ENCODE measurements around the gene TMEM134.
A peak's percentile ranks its signal among the peaks of the same experiment; 100 is the strongest.
"Not testable (repeated sequence)": the region's sequence is repeated elsewhere in the genome, so short reads cannot be mapped to it uniquely, and the experiment has no call there.

Gene TMEM134

GRCh38 chr11:67489885-67490726, 21.1 kb upstream of the TMEM134 start:
- in situ Hi-C loops (cut with HindIII; ENCODE audit: low pct_ligation_motif_present, low pct_unique_long_range_greater_than_20kb, low sequenced_read_pairs): no loop called here
- DNase-seq: no peak

GRCh38 chr11:67489203-67489884, 20.3 kb upstream of the TMEM134 start:
- DNase-seq: no peak
- in situ Hi-C loops (cut with HindIII; ENCODE audit: low pct_ligation_motif_present, low pct_unique_long_range_greater_than_20kb, low sequenced_read_pairs): no loop called here

- DNase-seq: no peak
- in situ Hi-C loops (cut with HindIII; ENCODE audit: low pct_ligation_motif_present, low pct_unique_long_range_greater_than_20kb, low sequenced_read_pairs): no loop called here
Measured at GRCh38 chr11:67486481-67487195, 17.6 kb upstream of the TMEM134 start.

GRCh38 chr11:67485873-67486361, 16.9 kb upstream of the TMEM134 start:
- in situ Hi-C loops (cut with HindIII; ENCODE audit: low pct_ligation_motif_present, low pct_unique_long_range_greater_than_20kb, low sequenced_read_pairs); DNase-seq: not testable (repeated sequence)

- DNase-seq: no peak
Measured at GRCh38 chr11:67484847-67485311, 15.8 kb upstream of the TMEM134 start.

GRCh38 chr11:67483831-67484665, 15.0 kb upstream of the TMEM134 start:
- no peak for DNase-seq
- in situ Hi-C loops (cut with HindIII; ENCODE audit: low pct_ligation_motif_present, low pct_unique_long_range_greater_than_20kb, low sequenced_read_pairs): no loop called here

More at GRCh38 chr11:67484847-67485311, 15.8 kb upstream of the TMEM134 start:
- in situ Hi-C loops (cut with HindIII; ENCODE audit: low pct_ligation_motif_present, low pct_unique_long_range_greater_than_20kb, low sequenced_read_pairs): no loop called here

GRCh38 chr11:67482827-67483798, 14.1 kb upstream of the TMEM134 start, which contains the start of gene AIP:
TSS of gene AIP (plus strand) at chr11:67483026. CDS start at chr11:67483159, 133 bp downstream.
- in situ Hi-C loops (cut with HindIII; ENCODE audit: low pct_ligation_motif_present, low pct_unique_long_range_greater_than_20kb, low sequenced_read_pairs): no loop called here
- peak; percentile 97 for DNase-seq

- peak; percentile 15 for DNase-seq
- in situ Hi-C loops (cut with HindIII; ENCODE audit: low pct_ligation_motif_present, low pct_unique_long_range_greater_than_20kb, low sequenced_read_pairs): no loop called here
Measured at GRCh38 chr11:67482275-67482826, 13.3 kb upstream of the TMEM134 start.

GRCh38 chr11:67477344-67478050, 8.4 kb upstream of the TMEM134 start:
- in situ Hi-C loops (cut with HindIII; ENCODE audit: low pct_ligation_motif_present, low pct_unique_long_range_greater_than_20kb, low sequenced_read_pairs); DNase-seq: not testable (repeated sequence)

GRCh38 chr11:67476692-67477091, 7.6 kb upstream of the TMEM134 start:
- in situ Hi-C loops (cut with HindIII; ENCODE audit: low pct_ligation_motif_present, low pct_unique_long_range_greater_than_20kb, low sequenced_read_pairs); DNase-seq: not testable (repeated sequence)

- DNase-seq: no peak
- in situ Hi-C loops (cut with HindIII; ENCODE audit: low pct_ligation_motif_present, low pct_unique_long_range_greater_than_20kb, low sequenced_read_pairs): no loop called here
Measured at GRCh38 chr11:67472882-67473281, 3.8 kb upstream of the TMEM134 start.

GRCh38 chr11:67470337-67471002, 1.4 kb upstream of the TMEM134 start:
- in situ Hi-C loops (cut with HindIII; ENCODE audit: low pct_ligation_motif_present, low pct_unique_long_range_greater_than_20kb, low sequenced_read_pairs): no loop called here
- DNase-seq: no peak

- in situ Hi-C loops (cut with HindIII; ENCODE audit: low pct_ligation_motif_present, low pct_unique_long_range_greater_than_20kb, low sequenced_read_pairs): no loop called here
- no peak for DNase-seq
Measured at GRCh38 chr11:67469508-67469811, 409 bp upstream of the TMEM134 start.

- in situ Hi-C loops (cut with HindIII; ENCODE audit: low pct_ligation_motif_present, low pct_unique_long_range_greater_than_20kb, low sequenced_read_pairs): no loop called here
- DNase-seq: no peak
Measured at GRCh38 chr11:67468456-67468758, 644 bp downstream of the TMEM134 start.

- DNase-seq: no peak
- in situ Hi-C loops (cut with HindIII; ENCODE audit: low pct_ligation_motif_present, low pct_unique_long_range_greater_than_20kb, low sequenced_read_pairs): no loop called here
Measured at GRCh38 chr11:67468056-67468455, 995 bp downstream of the TMEM134 start.

Data from ACHN (cell line).